SW480 (cell line): ENCODE results near the gene RAPH1.

ENCODE experiments used
- DNase-seq: peaks from one replicate; pipeline ENCODE4 v3.0.0-alpha.2; 2016; ENCODE audit warnings: low spot score

Gene RAPH1

GRCh38 chr2:203484266-203485112, 50.6 kb downstream of the RAPH1 start:
- peak; percentile 58 for DNase-seq

GRCh38 chr2:203480623-203481022, 54.5 kb downstream of the RAPH1 start:
- DNase-seq: no peak

DNA sequence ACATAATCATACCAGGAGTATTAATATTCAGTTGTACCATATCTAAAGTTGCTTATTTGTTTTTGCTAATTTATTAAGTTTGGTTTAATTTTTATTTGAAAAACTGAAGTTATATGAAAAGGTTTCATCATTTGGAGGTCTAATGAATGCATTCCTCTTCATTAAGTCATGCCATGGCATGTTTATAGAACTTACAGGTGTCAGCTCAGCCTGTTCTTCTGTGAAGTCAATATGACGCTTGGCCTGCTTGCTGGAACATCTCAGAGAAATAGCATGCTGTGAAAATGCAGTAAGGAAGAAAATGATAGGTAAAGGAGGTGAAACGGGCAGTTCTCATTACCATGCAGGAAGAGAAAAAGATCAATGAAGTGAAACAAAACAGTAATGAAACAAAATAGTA, 58.2 kb downstream of the RAPH1 start:
- DNase-seq: no peak

DNA sequence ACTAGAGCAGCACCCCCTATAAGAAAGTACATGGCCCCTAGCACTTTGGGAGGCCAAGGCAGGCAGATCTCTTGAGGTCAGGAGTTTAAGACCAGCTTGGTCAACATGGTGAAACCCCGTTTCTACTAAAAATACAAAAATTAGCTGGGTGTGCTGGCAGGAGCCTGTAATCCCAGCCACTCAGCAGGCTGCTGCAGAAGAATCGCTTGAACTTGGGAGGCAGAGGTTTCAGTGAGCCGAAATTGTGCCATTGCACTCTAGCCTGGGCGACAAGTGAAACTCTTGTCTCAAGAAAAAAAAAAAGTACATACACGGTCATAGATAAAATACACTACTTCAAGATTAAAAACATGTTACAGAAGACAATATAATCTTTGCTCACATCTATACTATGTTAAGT, 63.8 kb downstream of the RAPH1 start:
- DNase-seq: no peak

- no peak for DNase-seq
Measured at GRCh38 chr2:203470371-203470770, 64.7 kb downstream of the RAPH1 start.

DNA sequence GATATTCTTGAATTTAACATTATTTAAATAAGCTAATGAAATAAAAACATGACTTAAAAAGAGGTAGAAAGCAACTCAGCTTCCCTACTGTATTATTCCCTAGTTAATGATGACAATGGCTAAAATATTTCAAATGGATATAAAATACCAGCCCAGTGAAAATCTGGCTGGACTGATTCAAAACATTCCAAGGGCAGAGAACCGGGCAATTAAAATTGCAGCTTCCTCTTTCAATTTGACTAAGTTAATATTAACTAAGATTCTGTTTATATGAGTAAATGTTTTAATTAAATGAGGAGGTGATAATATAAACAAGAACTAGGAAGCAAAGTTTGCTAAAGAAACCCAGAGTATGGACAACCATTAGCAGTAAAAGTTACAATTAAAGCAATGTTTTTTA, 65.6 kb downstream of the RAPH1 start:
- no peak for DNase-seq

DNA sequence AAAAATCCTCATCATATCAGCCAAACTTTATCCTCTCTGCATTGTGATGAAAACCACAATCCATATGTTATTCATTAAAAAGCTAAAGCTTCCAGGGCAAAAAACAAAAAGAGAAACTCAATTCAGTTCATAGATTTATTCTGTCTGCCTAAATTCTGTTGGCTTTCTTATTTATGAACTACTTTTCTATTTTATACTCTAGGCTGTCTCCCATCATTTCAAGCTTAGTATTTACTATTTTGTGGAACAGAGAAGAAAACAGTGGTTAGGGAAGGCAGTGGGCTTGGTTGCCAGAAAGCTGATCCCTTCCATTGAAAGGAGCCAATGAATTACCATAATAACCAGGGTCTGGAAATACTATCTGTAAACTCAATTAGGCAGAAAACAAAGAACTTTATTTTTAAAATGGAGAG, 71.8 kb downstream of the RAPH1 start:
- no peak for DNase-seq

DNA sequence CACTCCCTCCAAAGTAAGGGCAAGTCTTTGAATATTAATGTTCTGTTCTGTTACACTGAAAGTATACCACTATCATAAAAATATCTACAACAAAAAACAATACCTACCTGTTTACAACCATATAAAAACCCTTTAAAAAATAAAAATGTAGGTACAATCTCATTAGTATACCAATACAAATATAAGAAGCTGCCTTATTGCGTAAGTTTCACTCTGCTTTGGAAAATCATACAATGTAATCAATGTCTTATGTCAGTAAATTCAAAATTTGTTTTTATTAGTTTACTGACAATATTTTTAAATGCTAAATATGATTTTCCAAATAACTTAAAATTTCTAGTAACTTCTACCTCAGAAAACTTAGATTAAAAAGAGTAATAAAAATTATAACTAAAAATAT, 72.8 kb downstream of the RAPH1 start:
- DNase-seq: no peak

- no peak for DNase-seq
Measured at GRCh38 chr2:203461746-203462145, 73.4 kb downstream of the RAPH1 start.

DNA sequence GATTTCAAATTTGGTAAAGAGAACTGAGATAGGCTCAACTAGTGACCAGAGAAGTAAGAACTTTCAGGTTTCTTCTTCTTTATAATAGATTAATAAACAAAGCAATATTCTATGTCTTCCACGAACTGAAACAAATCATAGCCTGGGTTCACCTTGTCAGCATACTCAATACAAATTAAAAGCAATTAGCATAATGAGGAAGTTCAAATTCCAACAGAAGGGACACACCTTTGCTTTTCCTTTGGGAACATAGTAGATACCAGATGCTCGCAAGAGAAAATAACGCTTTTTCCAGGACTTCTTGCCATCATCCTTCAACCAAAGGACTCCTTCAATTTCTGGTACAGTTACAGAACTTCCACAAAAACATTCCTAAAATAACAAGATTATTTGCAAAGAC, 79.9 kb downstream of the RAPH1 start:
- DNase-seq: no peak

- DNase-seq: peak; percentile 57
Measured at GRCh38 chr2:203453858-203454451, 81.1 kb downstream of the RAPH1 start.

DNA sequence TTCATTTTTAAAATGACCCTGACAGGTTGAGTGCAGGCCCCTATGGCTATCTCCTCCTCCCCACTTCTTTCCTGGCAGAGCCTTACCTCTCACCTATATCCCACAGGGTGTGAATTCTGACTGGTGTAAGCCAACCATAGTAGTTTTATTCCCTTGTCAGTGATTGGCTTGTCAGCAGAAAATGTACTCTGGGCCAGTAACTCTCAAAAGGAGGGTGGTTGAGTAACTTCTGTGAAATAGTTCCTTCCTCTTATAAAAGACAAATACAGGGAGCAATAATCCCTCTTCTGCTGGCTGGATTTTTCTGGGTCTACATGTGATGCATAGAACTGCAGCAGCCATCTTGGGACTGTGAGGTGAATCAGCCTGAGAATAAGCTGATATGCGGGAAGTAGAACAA, 83.4 kb downstream of the RAPH1 start:
- DNase-seq: no peak

DNA sequence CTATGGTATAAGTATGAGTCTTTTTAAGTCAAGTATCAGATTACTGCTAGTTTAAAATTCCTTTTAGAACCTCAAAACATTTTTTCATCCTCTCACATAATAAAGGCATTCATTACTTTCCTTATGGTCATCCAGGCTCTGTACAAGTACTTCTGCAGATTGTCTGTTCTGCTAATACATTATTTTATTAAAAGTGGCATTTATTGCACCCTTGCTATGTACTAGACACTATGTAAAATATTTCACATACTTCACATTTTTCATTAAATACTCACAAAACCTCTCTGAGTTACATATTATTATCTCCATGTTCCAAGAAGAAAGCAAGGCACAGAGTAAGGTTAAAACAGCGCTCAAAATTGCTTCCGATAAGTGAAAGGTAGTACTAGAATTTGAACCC, 84.1 kb downstream of the RAPH1 start:
- no peak for DNase-seq

DNA sequence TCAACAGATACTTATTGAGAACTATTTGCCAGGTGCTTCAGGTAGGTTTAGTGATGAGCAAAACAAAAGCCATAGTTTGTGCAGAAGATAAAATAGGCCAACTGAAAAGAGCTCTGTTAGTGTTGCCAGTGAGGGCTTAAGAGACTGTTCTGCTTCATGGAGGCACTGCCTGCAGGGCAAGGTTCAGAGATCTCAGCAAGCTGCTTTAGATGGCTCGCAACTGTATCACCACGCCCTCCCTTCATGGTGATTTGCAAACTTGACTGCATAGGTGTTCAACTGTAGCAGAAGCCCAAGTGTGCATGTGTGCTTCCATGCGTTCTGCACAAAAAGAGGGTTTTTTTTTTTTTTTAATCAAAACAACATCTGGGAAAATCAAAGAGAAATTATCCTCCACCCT, 84.5 kb downstream of the RAPH1 start:
- DNase-seq: no peak

GRCh38 chr2:203446780-203447179, 88.3 kb downstream of the RAPH1 start:
- no peak for DNase-seq

- DNase-seq: no peak
Measured at GRCh38 chr2:203446071-203446481, 89.0 kb downstream of the RAPH1 start.

GRCh38 chr2:203444738-203445137, 90.4 kb downstream of the RAPH1 start:
- no peak for DNase-seq

GRCh38 chr2:203442463-203442862, 92.6 kb downstream of the RAPH1 start:
- no peak for DNase-seq

DNA sequence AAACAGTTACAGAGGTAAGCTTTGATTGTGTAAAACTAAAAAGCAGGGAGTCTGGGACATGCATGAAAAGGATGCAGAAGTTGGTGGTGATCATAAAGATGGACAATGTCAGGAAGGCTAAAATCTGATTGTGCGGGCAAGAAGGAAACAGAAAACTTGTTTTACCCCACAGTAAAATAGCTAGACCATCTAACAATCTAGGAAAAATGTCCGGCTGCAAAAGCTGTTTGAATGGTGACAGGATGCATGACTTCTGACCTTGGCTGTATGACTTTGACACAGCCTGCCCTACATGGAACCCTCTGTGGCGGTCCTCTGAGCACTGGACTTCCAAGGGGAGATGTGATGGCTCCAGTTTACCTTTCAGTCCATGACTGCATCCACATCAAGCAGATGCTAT, 93.6 kb downstream of the RAPH1 start:
- DNase-seq: no peak

- no peak for DNase-seq
Measured at GRCh38 chr2:203440671-203441070, 94.4 kb downstream of the RAPH1 start.

DNA sequence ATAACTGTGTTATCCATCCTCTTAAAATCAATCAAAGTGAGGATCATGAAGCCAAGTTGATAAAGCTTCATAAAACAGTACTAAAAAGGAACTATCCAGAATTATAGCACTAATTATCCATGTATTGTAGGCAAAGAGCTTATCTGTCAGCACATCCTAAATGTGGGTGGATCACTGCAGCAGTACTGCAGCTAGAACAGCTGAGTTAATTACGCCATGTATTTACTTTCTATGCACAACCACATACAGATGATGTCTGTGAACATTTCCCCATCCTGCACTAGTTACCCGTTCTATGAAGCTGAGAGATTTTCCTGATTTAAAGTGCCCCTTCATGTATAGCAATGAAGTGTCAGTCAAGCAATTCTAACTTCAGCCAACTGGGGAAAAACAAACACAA, 96.6 kb downstream of the RAPH1 start:
- DNase-seq: no peak

DNA sequence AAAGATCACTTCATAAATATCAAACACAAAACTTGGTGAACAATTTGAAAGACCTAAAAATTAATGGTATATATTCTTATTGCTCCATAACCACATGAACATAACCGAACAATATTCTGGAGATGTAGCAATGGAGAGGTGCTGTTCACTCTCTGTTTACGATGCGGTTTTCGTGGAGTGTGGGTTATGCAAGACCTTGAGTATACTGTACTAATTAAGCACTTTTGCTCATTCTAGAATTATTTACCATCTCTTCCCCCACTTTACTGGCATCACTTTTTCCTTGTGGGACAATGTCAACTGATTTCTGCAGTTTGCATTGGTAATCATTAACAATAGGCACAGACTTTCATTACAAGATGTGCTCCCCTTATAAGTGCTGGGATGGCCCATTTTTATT, 97.6 kb downstream of the RAPH1 start:
- no peak for DNase-seq

DNA sequence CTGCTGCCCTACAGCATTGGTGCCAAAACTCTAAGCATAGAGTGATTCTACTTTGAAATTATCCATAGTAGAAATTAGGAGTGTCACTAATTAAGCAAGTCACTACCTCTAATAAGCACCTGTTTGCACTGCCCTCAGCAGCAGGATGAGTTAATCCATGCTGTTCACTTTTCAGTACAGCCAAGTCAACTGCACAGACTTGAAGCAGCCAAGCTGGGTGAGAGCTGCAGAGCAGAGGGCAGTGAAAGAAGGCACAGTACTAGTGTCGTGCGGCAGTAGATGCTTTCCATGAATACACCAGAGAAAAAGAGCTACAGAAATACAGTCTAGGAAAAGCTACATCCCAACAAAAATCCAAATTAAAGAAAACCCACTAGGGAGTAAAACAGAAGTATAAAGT, 98.6 kb downstream of the RAPH1 start:
- DNase-seq: no peak

DNA sequence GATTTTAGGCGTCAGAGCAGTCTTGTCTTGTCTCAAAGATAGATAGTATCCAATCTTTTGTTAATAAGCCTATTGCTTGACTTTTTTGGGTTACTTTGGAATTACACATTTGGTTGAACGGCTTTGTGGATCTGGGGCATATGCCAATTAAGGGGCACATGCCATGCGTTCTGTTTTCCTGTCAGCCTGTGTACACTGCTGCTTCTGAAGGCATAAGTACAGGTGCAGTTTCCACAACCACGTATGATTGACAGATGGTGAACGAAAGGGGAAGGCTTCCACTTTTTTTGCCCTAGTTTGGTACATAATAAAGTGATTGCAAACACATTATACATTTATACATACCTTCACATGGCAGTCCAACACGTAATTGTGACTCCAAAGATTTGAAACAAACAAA, 102.3 kb downstream of the RAPH1 start:
- no peak for DNase-seq
